Measurements from ENCODE around the gene SLC35B4.

DNA sequence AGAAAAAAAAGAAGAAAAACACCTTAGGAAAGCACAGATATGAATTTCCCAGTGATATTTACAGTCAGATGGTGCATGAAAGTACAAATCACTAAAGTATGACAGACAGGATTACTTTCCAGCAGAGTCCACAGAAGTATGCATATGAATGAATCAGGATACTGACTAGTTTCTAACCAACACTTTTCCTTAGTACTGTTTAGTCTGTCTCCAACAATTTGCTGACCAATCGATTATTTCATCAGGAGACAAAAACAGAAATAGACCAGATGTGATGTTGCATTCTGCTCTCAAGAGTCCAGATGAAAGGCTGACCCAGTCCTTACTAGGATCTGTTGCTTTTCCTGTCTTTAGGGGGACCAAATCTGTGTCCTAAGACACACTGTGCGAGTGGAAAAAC lies 14.6 kb downstream of the SLC35B4 start:
- TF ChIP-seq, protein P1, sequence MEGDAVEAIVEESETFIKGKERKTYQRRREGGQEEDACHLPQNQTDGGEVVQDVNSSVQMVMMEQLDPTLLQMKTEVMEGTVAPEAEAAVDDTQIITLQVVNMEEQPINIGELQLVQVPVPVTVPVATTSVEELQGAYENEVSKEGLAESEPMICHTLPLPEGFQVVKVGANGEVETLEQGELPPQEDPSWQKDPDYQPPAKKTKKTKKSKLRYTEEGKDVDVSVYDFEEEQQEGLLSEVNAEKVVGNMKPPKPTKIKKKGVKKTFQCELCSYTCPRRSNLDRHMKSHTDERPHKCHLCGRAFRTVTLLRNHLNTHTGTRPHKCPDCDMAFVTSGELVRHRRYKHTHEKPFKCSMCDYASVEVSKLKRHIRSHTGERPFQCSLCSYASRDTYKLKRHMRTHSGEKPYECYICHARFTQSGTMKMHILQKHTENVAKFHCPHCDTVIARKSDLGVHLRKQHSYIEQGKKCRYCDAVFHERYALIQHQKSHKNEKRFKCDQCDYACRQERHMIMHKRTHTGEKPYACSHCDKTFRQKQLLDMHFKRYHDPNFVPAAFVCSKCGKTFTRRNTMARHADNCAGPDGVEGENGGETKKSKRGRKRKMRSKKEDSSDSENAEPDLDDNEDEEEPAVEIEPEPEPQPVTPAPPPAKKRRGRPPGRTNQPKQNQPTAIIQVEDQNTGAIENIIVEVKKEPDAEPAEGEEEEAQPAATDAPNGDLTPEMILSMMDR (IDR thresholded peaks at IDR 0.05; ENCODE audit: low read length), result no peak
- TF ChIP-seq EZH2 (IDR thresholded peaks at IDR 0.05; ENCODE audit: borderline replicate concordance, low read length), result no peak

All from OCI-LY1 (cell line).